GM18873 (cell line): Measurements from ENCODE around the gene CLEC18A.
"Not testable (repeated sequence)": the region's sequence is repeated elsewhere in the genome, so short reads cannot be mapped to it uniquely, and the experiment has no call there.

ENCODE experiments used
- ATAC-seq: cut with Tn5 transposase; IDR thresholded peaks from one replicate; pipeline ENCODE4 v1.9.1; 2021; ENCODE audit warnings: mild to moderate bottlenecking, moderate library complexity, moderate number of reproducible peaks; ENCODE audit not compliant: unreplicated experiment, low FRiP score

The CLEC18A gene

DNA sequence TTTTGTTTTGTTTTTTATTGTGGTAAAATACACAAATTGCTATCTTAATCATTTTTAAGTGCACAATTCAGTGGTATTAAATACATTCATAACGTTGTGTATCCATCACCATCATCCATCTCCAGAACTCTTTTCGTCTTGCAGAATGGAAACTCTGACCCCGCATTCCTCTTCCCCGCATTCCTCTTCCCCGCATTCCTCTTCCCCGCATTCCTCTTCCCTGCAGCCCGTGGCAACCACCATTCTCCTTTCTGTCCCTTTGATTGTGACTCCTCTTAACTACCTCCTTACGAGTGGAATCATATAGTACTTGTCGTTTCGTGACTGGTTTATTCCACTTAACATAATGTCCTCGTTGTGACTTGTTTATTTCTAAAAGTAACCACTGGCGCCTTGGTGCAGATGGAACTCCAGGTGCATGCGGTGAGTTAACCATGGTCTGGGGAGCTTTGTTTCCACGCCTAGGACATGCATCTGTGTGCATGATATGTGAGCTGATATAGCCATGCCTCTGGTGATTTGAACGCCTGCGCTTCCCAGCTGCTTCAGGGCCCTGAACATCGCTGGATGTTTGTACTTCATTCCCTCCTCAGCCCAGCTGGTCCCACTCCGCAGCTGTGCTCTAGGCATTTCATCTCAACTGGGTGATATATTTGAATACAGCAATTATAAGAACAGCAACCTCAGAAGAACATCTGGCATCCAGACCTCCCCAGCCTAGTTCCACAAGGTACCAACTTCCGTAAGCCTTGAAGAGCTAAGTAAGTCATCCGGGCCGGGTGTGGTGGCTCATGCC lies 7.7 kb upstream of the CLEC18A start:
- ATAC-seq, result not testable (repeated sequence)

DNA sequence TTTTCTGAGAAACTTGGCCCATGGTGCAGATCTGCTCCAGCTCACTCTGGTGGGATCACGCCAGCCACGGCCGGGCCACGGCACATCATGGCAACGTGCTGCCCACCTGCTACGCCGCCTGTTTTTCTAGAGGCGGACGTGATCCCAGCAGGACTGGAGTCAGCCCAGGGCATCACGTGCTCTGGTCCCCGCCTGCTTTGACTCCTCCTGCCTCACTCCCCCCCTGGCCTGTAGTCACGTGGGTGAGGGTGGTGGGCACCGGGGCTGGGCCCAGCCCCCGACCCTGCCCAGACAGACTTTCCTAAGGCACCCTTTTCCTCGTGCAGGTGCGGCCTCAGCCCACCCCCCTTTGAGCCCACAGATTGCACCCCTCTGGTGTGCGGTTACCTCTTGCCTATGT lies 723 bp upstream of the CLEC18A start:
- not testable (repeated sequence) for ATAC-seq

DNA sequence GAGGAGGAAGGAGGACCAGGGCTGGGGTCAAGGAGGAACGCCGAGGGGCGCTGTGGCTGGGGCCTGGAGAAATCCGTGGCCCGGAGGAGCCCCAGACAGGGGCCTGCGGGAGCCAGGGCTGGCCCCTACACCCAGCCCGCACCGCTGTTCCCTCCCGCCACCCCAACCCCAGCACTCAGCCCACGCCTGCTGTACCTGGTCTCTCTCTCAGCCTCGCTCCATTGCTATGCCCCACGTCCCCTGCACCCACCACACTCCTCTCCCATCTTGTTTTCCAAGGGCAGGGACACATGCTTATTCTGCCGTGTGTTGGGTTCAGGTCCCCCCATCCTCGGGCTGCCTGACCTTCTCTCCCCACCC lies 518 bp downstream of the CLEC18A start:
- ATAC-seq, result not testable (repeated sequence)

DNA sequence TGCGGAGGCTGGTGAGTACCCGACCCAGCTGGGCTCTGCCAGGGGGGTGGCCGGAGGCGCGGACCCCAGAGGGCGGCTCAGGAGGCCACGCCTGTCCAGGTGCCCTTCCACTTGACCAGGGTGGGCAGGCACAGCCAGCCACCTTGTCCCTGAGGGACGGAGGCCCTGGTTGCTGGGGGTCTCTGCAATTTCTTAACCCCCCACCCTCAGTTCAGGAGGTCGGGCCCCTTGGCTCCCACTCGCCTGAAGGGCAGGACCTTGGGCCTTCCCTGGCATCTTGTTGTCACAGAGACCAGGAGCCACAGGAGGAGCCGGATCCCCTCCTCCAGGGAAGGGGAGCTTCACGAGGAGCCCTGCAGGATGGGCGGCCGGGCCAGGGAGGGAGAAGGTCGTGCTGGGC lies 982 bp downstream of the CLEC18A start:
- not testable (repeated sequence) for ATAC-seq

DNA sequence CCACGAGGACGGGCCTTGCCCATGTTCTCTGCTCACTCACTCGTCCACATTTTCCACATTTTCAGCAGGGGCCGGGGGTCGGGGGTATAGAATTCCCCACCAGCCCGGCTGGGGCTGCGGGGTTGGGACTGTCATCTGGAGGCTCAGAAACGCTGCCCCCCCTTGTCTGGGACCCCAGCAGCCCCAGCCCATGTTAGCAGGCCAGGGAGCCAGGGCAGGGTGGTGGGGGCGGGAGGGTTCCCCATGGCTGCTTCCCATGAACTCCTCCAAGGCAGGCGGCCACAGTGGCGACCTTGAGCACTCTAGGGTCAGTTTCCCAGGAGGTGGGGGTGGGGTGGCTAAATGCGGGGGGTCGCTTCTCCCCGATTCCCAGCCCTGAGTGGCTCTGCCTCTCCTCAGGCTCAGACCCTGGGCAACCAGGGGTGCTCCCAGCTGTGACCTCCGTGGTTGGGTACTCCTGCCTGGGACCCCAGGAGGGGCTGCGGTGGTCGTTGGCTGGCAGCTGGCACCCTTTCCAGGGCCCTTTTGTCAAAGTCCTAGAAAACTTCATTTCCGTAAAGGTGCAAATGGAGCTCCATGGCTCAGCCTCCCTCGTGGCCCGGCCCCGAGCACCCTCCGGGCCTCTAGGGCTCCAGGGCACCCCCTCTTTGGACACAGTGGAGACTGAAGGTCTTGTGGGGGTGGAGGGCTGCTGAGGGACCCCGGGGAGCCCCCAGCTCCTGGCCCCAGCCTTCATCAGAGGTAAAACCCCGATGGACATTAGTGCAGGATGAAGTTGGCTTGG lies 1.6 kb downstream of the CLEC18A start:
- ATAC-seq, result not testable (repeated sequence)

DNA sequence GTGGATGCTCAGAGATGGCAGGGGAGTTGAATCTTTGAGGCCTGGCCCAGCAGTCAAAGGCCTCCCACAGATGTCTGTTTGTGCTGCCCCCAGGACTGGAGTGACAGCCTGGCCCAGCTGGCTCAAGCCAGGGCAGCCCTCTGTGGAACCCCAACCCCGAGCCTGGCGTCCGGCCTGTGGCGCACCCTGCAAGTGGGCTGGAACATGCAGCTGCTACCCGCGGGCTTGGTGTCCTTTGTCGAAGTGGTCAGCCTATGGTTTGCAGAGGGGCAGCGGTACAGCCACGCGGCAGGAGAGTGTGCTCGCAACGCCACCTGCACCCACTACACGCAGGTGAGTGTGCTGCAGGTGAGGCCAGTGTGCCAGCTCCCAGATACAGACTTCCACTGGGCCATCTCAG lies 3.1 kb downstream of the CLEC18A start:
- not testable (repeated sequence) for ATAC-seq

DNA sequence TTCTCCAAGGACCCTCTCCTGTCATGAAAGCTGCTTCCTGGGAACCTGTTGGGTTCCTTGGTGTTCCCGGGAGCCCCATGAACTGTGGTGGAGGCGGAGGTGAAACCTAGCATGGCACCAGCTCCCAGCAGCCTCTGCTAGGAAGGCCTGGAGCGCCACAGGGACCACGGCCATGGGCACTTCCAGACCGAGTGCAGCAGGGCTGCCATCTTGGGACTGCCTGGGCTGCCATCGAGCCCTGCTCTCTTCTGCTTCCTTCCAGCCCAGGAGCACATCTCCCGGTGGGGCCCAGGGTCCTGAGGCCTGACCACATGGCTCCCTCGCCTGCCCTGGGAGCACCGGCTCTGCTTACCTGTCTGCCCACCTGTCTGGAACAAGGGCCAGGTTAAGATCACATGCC lies 12.2 kb downstream of the CLEC18A start:
- ATAC-seq, result not testable (repeated sequence)

DNA sequence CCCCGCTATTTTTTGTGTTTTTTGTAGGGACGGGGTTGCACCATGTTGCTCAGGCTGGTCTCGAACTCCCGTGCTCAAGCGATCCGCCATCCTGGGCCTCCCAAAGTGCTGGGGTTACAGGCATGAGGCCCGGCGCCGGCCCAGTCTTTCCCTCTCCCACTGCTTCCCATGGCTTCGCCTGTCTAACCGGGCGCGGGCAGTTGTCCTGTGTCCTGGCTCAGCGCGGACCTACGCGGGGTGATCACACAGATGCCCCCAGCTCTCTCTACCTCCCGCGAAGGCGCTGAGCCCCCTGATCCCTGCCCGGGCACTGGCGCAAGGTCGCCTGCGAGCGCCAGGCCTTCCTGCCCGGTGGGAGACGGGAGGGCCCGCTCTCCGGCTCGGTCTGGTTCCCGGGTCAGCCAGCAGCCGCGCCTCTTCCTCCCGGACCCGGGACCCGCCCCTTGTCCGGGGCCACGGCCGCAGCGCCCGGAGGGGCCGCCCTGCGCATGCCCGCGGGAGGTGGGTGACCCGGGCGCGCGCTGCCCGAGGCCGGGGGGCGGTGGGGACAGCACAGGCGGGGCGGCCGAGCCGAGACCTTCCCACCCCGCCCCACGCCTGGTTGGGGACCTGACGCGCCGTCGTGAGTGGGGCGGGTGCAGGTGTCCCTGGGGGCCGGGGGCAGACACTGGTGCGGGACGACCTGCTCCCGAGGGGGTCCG lies 14.0 kb downstream of the CLEC18A start:
- not testable (repeated sequence) for ATAC-seq

DNA sequence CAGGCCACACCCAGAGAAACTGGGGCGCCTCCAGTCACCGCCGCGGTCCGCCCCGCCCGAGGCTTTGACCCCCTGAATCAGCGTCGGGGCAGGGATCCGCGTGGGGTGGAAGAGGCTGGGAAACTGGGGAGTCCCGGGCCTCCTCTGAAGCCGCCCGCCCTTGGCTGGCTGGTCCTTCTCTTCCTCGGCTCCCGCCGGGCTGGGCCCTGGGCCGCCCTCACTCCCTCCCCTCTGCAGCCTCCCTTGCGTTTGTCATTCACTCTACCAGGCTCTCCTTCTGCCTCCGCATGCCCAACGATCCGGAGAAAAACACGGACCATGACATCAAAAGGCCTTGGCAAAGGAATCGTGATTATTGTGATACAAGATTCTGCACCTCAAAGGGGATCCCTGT lies 14.5 kb downstream of the CLEC18A start:
- ATAC-seq, result not testable (repeated sequence)

DNA sequence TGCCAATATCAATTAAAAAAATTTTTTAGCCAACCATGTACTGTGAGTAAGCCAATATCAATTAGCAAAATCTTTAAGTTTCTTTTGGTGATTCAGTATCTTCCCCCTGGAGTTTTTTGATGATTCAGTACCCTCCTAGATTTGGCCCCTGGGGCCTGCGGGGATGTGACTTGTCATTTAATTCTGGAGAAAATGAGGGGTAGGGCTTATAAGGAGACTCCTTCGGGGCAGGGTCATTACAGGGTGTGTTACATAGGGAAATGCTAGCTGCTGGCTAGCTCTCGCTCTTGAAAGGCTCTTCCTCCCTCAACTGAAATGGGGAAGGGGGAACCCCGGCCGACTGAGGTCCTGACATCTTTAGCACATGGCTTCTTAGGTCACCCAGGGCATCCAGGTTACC lies 16.6 kb downstream of the CLEC18A start:
- not testable (repeated sequence) for ATAC-seq

DNA sequence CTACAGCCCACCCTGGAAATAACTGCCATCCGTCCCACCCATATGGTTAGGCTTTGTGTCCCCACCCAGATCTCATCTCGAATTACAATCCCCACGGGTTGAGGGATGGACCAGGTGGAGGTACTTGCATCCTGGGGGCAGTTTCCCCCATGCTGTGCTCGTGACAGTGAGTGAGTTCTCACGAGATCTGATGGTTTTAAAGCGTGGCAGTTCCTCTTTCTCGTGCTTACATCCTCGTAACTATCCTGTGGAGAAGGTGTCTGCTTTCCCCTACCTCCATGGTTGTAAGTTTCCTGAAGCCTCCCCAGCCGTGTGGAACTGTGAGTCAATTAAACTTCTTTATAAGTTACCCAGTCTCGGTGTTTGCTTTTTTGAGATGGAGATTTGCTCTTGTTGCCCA lies 17.0 kb downstream of the CLEC18A start:
- ATAC-seq, result not testable (repeated sequence)

DNA sequence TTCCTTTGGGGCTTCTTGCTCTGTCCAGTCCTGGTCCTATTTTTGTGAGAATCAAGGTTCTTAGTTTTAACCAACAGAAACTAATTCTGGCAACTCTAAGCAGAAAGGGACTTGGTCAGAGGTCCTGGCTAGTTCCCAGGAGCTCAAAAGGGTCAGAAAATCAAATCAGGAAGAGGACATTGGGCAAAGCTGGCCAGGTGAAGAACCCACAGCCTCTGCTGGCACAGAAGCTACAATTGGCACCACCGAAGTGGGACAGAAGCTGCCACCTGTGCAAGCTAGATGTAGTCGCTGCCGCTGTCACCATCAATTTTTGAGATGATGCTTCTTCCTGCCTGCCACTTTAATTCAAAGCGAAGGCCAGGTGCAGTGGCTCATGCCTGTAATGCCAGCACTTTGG lies 18.5 kb downstream of the CLEC18A start:
- not testable (repeated sequence) for ATAC-seq

DNA sequence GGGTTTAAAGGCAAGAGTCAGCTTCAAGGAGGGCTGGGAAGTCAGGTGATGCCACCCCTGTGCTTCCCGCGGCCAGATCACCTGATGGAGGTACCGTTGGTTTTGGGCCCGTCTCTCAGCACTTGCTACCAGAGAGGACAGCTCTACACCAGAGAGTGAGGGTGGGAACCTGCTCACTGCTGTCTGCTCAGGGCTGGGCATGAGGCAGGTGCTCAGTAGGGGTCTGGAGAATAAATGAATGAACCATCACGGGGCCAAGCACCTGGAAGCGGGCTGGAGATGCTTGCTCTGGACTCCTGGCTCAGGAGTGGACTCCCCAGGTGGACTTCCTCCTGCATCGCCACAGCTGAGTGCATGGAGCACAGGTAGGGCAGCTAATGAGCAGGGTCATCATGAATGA lies 21.0 kb downstream of the CLEC18A start:
- not testable (repeated sequence) for ATAC-seq

DNA sequence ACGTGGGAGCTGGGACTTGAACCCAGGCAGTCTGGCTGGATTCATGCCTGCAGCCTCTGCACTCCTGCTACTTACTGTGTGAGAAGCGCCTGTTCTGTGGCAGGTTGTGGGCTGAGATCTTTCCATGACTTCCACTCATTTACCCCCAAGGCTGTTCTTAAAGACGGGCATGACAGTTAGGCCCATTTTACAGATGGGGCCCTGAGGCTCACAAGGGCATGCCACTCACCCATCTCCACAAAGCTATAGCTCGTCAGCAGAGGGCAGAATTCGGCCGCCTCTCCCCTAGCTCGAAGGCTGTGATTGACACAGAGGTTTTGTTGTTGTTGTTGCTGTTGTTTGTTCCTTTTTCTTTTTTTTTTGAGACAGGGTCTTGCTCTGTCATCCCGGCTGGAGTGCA lies 21.8 kb downstream of the CLEC18A start:
- not testable (repeated sequence) for ATAC-seq

DNA sequence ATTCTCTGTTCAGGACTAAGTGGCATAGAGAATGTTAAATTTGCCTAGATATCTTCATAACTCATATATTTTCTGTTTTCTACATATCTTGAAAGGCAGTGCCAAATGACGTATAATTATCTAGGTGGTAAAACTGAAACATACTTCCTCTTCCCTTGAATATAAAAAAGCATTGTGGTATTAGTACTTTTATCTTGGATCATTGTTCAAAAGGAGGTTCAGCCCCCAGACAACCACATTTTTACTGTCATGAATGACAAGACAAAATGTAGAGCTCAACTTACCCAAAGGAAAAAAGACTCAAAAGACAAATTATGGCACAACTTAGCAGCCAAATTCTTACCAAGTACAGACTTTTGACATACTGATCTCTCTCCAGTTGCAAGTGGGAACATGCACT lies 34.1 kb downstream of the CLEC18A start:
- ATAC-seq, result not testable (repeated sequence)

DNA sequence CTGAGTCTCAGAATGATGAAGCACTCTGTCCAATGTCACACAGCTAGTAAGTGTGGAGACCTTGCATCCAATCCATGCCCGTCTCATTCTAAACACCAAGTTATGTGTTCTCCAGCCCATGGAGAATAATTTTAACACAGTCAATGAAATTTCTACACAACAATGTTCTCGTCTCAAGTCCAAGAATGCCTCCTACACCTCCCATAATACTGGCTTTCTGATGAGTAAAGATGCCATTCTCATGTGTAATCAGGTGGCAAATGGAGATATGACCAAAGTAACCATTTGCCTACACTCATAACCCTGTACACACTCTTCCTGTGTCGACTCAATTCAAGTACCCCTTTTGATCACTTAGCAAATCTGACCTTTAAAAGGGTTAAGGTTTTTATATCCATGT lies 46.8 kb downstream of the CLEC18A start:
- not testable (repeated sequence) for ATAC-seq

DNA sequence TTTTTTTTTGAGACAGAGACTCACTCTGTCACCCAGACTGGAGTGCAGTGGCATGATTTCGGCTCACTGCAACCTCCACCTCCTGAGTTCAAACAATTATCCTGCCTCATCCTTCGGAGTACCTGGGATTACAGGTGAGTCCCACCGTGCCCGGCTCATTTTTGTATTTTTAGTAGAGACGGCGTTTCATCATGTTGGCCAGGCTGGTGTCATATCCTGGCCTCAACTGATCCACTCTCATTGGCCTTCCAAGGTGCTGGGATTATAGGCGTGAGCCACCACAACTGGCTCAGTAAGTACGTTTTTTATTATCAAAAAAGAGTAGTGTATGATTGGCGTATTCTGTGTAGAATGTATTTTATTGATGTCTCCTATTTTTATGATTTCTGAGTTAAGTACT lies 48.7 kb downstream of the CLEC18A start:
- not testable (repeated sequence) for ATAC-seq

DNA sequence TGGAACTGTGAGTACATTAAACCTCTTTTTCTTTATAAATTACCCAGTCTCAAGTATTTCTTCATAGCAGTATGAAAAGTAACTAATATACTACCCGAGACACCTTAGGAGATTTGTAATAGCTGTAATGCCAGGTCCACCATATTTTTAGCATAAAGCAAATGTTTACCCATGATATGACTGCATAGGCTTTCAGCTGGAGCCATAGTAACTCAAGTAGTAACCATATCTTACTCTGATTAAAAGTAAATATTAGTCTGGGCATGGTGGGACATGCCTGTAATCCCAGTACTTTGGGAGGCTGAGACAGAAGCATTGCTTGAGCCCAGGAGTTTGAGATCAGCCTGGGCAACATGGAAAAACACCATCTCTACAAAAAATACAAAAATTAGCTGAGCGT lies 52.4 kb downstream of the CLEC18A start:
- not testable (repeated sequence) for ATAC-seq

DNA sequence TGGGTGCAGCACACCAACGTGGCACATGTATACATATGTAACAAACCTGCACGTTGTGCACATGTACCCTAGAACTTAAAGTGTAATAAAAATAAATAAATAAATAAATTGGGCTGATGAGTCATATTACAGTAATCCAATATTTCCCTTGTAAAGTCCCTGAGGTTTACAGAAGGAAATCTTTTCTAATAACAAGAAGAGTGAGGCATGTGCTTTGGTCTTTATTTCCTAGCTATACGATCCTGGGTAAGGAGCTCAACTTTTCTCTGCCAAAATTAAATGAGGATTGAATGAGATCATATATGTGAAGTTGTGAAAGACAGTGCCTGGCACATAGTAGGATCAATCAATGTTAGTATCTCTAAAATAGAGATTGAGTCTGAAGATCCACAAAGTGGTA lies 57.5 kb downstream of the CLEC18A start:
- not testable (repeated sequence) for ATAC-seq

DNA sequence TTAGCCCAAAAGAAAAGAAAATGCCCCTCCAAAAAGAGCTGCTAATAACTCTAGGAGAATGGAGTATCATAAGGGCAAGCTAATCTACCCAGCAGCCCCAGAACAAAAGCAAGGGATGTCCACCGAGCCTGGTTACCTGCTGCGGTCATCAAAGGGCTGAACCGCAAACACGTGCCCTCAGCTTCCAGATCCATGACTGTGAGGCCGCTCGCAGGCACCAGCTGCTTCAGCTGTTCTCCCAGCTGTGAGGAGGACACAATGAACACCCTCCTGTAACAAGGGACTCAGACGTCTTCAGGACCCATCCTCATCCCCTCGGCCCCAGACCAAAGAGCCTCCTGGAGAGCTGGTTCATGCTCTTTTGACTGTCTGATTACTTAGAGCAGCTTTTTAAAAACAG lies 59.5 kb downstream of the CLEC18A start:
- not testable (repeated sequence) for ATAC-seq

DNA sequence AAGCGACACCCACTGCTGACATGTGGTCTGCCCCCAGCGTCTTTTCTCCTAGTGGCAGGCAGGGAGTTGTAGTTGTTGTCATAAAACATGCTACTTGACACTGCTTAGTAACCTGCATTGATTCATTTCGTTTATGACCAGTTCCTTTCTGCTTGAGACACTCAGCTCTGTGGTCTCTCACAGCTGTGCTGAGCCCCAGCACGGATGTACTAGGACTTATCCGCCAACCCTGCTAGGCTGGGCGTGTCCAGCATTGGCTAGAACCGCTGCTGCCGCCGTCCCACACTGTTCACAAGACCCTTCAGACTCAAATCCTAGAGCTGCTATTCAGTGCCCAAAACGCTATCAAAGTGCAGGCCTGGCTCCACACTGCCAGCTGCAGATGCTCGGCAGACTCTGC lies 60.0 kb downstream of the CLEC18A start:
- ATAC-seq, result not testable (repeated sequence)
